Measurements from ENCODE around the gene CCDC83. TPM values are rescaled to one million over a fixed set of nuclear protein-coding genes. Genes with fewer than 3 reads are reported as not detected.
"Not testable (repeated sequence)": the region's sequence is repeated elsewhere in the genome, so short reads cannot be mapped to it uniquely, and the experiment has no call there.

The CCDC83 gene
- total RNA-seq, 1 donor from 2014 or later: not detected

- no peak for DNase-seq
Measured at GRCh38 chr11:85889676-85890579, 34.7 kb downstream of the CCDC83 start.

GRCh38 chr11:85893395-85893794 is 38.2 kb downstream of the CCDC83 start:
- no peak for DNase-seq

- DNase-seq: no peak
Measured at GRCh38 chr11:85896876-85897275, 41.7 kb downstream of the CCDC83 start.

GRCh38 chr11:85898456-85898855 is 43.3 kb downstream of the CCDC83 start:
- no peak for DNase-seq

GRCh38 chr11:85902353-85902752 is 47.2 kb downstream of the CCDC83 start:
- DNase-seq: no peak

GRCh38 chr11:85903406-85903805 is 48.2 kb downstream of the CCDC83 start:
- no peak for DNase-seq

- no peak for DNase-seq
Measured at GRCh38 chr11:85903811-85904210, 48.6 kb downstream of the CCDC83 start.

- no peak for DNase-seq
Measured at GRCh38 chr11:85912414-85912813, 57.2 kb downstream of the CCDC83 start.

- DNase-seq: no peak
Measured at GRCh38 chr11:85913513-85913912, 58.3 kb downstream of the CCDC83 start.

GRCh38 chr11:85914425-85914824 is 59.2 kb downstream of the CCDC83 start:
- no peak for DNase-seq

- DNase-seq: no peak
Measured at GRCh38 chr11:85918910-85919794, 64.0 kb downstream of the CCDC83 start.

GRCh38 chr11:85922367-85922766 is 67.2 kb downstream of the CCDC83 start:
- no peak for DNase-seq

GRCh38 chr11:85923455-85923854 is 68.3 kb downstream of the CCDC83 start:
- DNase-seq: no peak

GRCh38 chr11:85926653-85927214 is 71.6 kb downstream of the CCDC83 start:
- not testable (repeated sequence) for DNase-seq

GRCh38 chr11:85930879-85931366 is 75.7 kb downstream of the CCDC83 start:
- no peak for DNase-seq

GRCh38 chr11:85934596-85935169 is 79.5 kb downstream of the CCDC83 start:
- no peak for DNase-seq

GRCh38 chr11:85935751-85936150 is 80.6 kb downstream of the CCDC83 start:
- DNase-seq: no peak

GRCh38 chr11:85937835-85938234 is 82.7 kb downstream of the CCDC83 start:
- DNase-seq: no peak

- DNase-seq: no peak
Measured at GRCh38 chr11:85939099-85940015, 84.2 kb downstream of the CCDC83 start.

GRCh38 chr11:85941380-85941973 is 86.3 kb downstream of the CCDC83 start:
- DNase-seq: peak; percentile 11

GRCh38 chr11:85945296-85945695 is 90.1 kb downstream of the CCDC83 start:
- DNase-seq: no peak
